Breast epithelium (tissue), 4 donors: ENCODE measurements around the gene OR52E1. TPM values are rescaled to one million over a fixed set of nuclear protein-coding genes. Genes with fewer than 3 reads are reported as not detected.

Experiments
- DNase-seq, 2 donors: peaks; one replicate each; pipeline ENCODE4 v3.0.0-alpha.2; 2019; ENCODE audit warnings: low spot score in 2 of 2
- H3K27ac ChIP-seq, 2 donors: fragments of 200-600 bp; sonication (generic) in 1 of 2; one replicate each; pipeline ENCODE4 v1.5.1; 2016 to 2019; ENCODE audit warnings: mild to moderate bottlenecking in 1 of 2
- H3K27me3 ChIP-seq, 2 donors: fragments of 200-600 bp; sonication (generic) in 1 of 2; one replicate each; pipeline versions ENCODE4 v1.5.1 to v1.6.0; 2017 to 2019; ENCODE audit warnings: control low read depth in 1 of 2, mild to moderate bottlenecking in 1 of 2
- H3K36me3 ChIP-seq: fragments of 200-600 bp; one replicate; pipeline ENCODE4 v1.5.1; 2019
- H3K4me1 ChIP-seq, 2 donors: fragments of 200-600 bp; sonication (generic); one replicate each; pipeline ENCODE4 v1.5.1; 2016 to 2019; ENCODE audit warnings: control low read depth in 1 of 2
- H3K4me3 ChIP-seq, 3 donors: fragments of 200-600 bp; sonication (generic); 1 replicate in 2 of 3; 2 replicates in 1 of 3; pipeline ENCODE4 v1.5.1; 2016 to 2019; ENCODE audit warnings: mild to moderate bottlenecking in 3 of 3, moderate library complexity in 2 of 3
- H3K9me3 ChIP-seq, 2 donors: fragments of 200-600 bp; sonication (generic) in 1 of 2; one replicate each; pipeline ENCODE4 v1.5.1; 2016 to 2019; ENCODE audit warnings: control low read depth in 1 of 2
- POLR2A ChIP-seq: fragments of 450-650 bp; IDR thresholded peaks from one replicate; pipeline ENCODE4 v1.6.1; 2016; ENCODE audit warnings: antibody characterized with exemption, mild to moderate bottlenecking, moderate library complexity
- POLR2AphosphoS5 ChIP-seq, 3 donors: sonication (generic); formaldehyde crosslinking; IDR thresholded peaks; one replicate each; pipeline ENCODE4 v1.6.1; 2017; ENCODE audit warnings: antibody characterized with exemption in 3 of 3
- intact Hi-C: fragments of 100-400 bp; cut with DNase I; formaldehyde crosslinking; loops from one replicate; pipeline ENCODE4 v1.15.1; 2023; ENCODE audit warnings: low total_unique reads
- total RNA-seq, 3 donors: library from RNA; depleted of rRNA; stranded (reverse); fragments of >200 nt; gene quantifications; one replicate each; pipeline ENCODE4 v1.1.0, GENCODE V29; 2016
- TF ChIP-seq, protein P1 (sequence below), 3 donors: fragments of 450-650 bp; IDR thresholded peaks; one replicate each; pipeline ENCODE4 v1.5.1; 2016 to 2017; ENCODE audit warnings: antibody characterized with exemption in 3 of 3, mild to moderate bottlenecking in 3 of 3, moderate library complexity in 3 of 3

OR52E1 gene
- total RNA-seq, 3 donors from 2014 or later: not detected

GRCh38 chr11:5088556-5088955, 19.2 kb downstream of the OR52E1 start:
- intact Hi-C loops: no loop called here
- Histone ChIP-seq H3K27me3 (no peaks in the 10 kb centered on the region), H3K36me3 (no peaks in the 10 kb centered on the region), H3K4me1 (no peaks in the 10 kb centered on the region), H3K27ac (no peak overlapping the region), H3K4me3 (no peak overlapping the region), H3K9me3 (no peaks in the 10 kb centered on the region)
- TF ChIP-seq POLR2AphosphoS5 (IDR thresholded peaks at IDR 0.05): no peak
- no peak for TF ChIP-seq POLR2A
- TF ChIP-seq, protein P1, sequence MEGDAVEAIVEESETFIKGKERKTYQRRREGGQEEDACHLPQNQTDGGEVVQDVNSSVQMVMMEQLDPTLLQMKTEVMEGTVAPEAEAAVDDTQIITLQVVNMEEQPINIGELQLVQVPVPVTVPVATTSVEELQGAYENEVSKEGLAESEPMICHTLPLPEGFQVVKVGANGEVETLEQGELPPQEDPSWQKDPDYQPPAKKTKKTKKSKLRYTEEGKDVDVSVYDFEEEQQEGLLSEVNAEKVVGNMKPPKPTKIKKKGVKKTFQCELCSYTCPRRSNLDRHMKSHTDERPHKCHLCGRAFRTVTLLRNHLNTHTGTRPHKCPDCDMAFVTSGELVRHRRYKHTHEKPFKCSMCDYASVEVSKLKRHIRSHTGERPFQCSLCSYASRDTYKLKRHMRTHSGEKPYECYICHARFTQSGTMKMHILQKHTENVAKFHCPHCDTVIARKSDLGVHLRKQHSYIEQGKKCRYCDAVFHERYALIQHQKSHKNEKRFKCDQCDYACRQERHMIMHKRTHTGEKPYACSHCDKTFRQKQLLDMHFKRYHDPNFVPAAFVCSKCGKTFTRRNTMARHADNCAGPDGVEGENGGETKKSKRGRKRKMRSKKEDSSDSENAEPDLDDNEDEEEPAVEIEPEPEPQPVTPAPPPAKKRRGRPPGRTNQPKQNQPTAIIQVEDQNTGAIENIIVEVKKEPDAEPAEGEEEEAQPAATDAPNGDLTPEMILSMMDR (IDR thresholded peaks at IDR 0.05): no peak
- no peak for DNase-seq

DNA sequence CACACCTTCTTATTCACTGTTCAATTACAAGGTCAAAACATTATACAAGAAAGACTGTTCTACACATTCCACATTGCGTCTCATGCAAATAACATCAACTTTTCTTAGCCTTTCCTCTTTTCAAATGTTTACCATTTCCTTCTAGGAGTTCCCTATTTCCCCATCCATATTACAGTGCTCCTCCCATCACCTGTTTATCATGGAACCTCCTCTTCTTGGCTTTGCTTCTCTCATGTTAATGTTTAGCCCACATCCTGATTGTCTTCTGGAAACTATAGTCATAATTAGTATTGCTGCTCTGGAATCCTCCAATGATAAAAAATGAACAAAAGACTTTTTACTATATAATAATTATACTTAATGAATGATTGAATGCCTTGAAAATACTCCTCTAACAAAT, 21.3 kb downstream of the OR52E1 start:
- Histone ChIP-seq H3K36me3 (no peaks in the 10 kb centered on the region), H3K27ac (no peak overlapping the region), H3K27me3 (no peaks in the 10 kb centered on the region), H3K9me3 (no peaks in the 10 kb centered on the region), H3K4me1 (no peaks in the 10 kb centered on the region), H3K4me3 (no peak overlapping the region)
- intact Hi-C loops: no loop called here
- TF ChIP-seq POLR2A: no peak
- no peak for TF ChIP-seq POLR2AphosphoS5 (IDR thresholded peaks at IDR 0.05)
- TF ChIP-seq, protein P1 (IDR thresholded peaks at IDR 0.05): no peak
- no peak for DNase-seq

DNA sequence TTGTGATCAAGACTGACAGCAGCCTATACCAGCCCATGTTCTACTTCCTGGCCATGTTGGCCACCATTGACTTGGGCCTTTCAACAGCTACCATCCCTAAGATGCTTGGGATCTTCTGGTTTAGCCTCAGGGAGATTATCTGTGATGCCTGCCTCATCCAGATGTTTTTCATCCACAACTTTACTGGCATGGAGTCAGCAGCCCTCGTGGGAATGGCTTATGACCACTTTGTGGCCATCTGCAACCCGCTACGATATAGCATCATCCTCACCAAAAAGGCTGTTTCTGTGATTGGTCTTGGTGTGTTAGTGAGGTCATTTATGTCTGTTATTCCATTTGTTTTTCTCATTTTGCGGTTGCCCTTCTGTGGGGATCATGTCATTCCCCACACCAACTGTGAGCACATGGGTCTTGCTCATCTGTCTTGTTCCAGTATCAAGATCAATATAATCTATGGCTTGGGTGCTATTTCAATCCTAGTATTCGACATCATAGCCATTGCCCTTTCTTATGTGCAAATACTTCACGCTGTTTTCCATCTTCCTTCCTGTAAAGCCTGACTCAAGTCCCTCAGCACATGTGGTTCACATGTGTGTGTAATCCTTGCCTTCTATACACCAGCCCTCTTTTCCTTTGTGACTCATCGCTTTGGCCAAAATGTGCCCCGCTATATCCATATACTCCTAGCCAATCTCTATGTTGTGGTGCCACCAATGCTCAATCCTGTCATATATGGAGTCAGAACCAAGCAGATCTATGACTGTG, 23.6 kb downstream of the OR52E1 start:
- Histone ChIP-seq H3K4me3 (no peak overlapping the region), H3K4me1 (no peaks in the 10 kb centered on the region), H3K9me3 (no peaks in the 10 kb centered on the region), H3K27me3 (no peaks in the 10 kb centered on the region), H3K27ac (no peak overlapping the region), H3K36me3 (no peaks in the 10 kb centered on the region)
- TF ChIP-seq POLR2A: no peak
- TF ChIP-seq POLR2AphosphoS5 (IDR thresholded peaks at IDR 0.05): no peak
- TF ChIP-seq, protein P1 (IDR thresholded peaks at IDR 0.05): no peak
- intact Hi-C loops: no loop called here
- no peak for DNase-seq

- Histone ChIP-seq H3K27me3 (no peaks in the 10 kb centered on the region), H3K4me3 (no peak overlapping the region), H3K27ac (no peak overlapping the region), H3K36me3 (no peaks in the 10 kb centered on the region), H3K9me3 (no peaks in the 10 kb centered on the region), H3K4me1 (no peaks in the 10 kb centered on the region)
- TF ChIP-seq, protein P1 (IDR thresholded peaks at IDR 0.05): no peak
- TF ChIP-seq POLR2A: no peak
- intact Hi-C loops: no loop called here
- no peak for DNase-seq
These were observed 26.6 kb downstream of the OR52E1 start for GRCh38 chr11:5096011-5096410.

DNA sequence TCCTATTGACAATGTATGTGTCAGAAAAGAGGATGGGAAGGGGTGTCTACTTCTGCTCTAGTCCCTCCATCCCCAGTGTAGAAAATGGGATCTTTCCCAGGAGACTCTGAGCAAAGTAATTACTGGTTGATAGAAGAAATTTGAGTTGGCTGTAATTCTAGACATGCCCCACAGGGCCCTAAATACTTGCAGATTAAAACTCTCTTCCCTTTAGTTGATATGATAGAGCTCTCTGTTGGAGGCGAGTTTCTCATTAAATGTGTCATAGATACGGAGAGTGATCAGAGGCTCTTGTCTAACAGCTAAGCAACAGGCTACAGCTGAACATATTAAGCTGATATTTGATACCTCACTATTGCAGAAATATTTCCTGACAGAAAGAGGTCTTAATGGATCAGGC, 32.9 kb downstream of the OR52E1 start:
- Histone ChIP-seq H3K4me3 (no peak overlapping the region), H3K36me3 (no peaks in the 10 kb centered on the region), H3K9me3 (no peaks in the 10 kb centered on the region), H3K4me1 (no peaks in the 10 kb centered on the region), H3K27me3 (no peaks in the 10 kb centered on the region), H3K27ac (no peak overlapping the region)
- intact Hi-C loops: no loop called here
- DNase-seq: no peak
- TF ChIP-seq POLR2A: no peak
- TF ChIP-seq POLR2AphosphoS5 (IDR thresholded peaks at IDR 0.05): no peak
- TF ChIP-seq, protein P1 (IDR thresholded peaks at IDR 0.05): no peak
